ENCODE measurements around the gene SOX5.

DNA sequence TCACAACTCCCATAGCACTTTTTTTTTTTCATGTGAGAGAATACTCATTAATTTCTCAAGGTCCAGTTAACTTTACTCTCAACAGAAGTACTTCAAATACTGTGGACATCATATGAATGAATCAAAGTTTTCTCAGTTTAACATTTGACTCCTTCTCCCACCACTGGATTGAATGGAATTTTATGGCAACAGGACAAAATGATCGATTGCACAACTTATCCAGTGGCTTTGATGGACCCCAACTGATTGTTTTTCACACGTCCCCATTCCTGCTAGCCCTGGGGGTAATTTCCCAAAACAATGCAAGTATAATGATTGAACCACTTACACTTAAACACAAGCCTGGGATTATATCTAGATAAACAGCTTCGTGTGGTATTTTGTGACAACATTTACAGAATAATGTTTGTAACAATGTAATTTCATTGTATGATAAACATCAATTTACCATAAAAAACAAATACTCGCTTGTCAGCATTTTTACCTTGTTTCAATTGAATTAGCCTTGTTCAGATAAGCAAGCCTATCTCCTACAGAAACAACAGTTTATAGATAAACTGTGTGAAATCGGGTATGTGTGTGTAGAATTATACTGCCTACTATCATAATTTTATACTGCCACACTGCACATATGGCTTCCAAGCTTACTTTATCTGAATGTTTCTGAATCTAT is 60.9 kb downstream of the SOX5 start:
- TF ChIP-seq TAF1 (IDR thresholded peaks at IDR 0.05; ENCODE audit: control insufficient read depth, extremely low read depth, insufficient read depth, low read length, severe bottlenecking) = no peak
- TF ChIP-seq, protein P1, sequence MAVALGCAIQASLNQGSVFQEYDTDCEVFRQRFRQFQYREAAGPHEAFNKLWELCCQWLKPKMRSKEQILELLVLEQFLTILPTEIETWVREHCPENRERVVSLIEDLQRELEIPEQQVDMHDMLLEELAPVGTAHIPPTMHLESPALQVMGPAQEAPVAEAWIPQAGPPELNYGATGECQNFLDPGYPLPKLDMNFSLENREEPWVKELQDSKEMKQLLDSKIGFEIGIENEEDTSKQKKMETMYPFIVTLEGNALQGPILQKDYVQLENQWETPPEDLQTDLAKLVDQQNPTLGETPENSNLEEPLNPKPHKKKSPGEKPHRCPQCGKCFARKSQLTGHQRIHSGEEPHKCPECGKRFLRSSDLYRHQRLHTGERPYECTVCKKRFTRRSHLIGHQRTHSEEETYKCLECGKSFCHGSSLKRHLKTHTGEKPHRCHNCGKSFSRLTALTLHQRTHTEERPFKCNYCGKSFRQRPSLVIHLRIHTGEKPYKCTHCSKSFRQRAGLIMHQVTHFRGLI (CRISPR knock-in tag; IDR thresholded peaks at IDR 0.05) = no peak
- no peak for TF ChIP-seq SP1 (CRISPR knock-in tag; IDR thresholded peaks at IDR 0.05)
- TF ChIP-seq ETV5 (CRISPR knock-in tag; IDR thresholded peaks at IDR 0.05; ENCODE audit: low read depth) = no peak
- TF ChIP-seq PTTG1 (tag; IDR thresholded peaks at IDR 0.05; ENCODE audit: low read depth) = no peak
